Testis (tissue), 2 donors: ENCODE data around the gene SPOCD1.

Experiments
- POLR2A ChIP-seq: fragments of 450-650 bp; IDR thresholded peaks from one replicate; pipeline ENCODE4 v1.6.1; 2017; ENCODE audit warnings: antibody characterized with exemption, mild to moderate bottlenecking, moderate library complexity
- TF ChIP-seq, protein P1 (sequence below), 3 experiments: fragments of 450-650 bp in 2 of 3; fragments of 200-600 bp in 1 of 3; sonication (generic) in 1 of 3; IDR thresholded peaks; one replicate each; pipeline ENCODE4 v1.5.1; 2016 to 2019; ENCODE audit warnings: antibody characterized with exemption in 3 of 3, mild to moderate bottlenecking in 2 of 3, moderate library complexity in 1 of 3

GRCh38 chr1:31811605-31812004, 4.2 kb downstream of the SPOCD1 start:
- TF ChIP-seq, protein P1, sequence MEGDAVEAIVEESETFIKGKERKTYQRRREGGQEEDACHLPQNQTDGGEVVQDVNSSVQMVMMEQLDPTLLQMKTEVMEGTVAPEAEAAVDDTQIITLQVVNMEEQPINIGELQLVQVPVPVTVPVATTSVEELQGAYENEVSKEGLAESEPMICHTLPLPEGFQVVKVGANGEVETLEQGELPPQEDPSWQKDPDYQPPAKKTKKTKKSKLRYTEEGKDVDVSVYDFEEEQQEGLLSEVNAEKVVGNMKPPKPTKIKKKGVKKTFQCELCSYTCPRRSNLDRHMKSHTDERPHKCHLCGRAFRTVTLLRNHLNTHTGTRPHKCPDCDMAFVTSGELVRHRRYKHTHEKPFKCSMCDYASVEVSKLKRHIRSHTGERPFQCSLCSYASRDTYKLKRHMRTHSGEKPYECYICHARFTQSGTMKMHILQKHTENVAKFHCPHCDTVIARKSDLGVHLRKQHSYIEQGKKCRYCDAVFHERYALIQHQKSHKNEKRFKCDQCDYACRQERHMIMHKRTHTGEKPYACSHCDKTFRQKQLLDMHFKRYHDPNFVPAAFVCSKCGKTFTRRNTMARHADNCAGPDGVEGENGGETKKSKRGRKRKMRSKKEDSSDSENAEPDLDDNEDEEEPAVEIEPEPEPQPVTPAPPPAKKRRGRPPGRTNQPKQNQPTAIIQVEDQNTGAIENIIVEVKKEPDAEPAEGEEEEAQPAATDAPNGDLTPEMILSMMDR (IDR thresholded peaks at IDR 0.05) = no peak
- TF ChIP-seq POLR2A = no peak
